OCI-LY7 (cell line): ENCODE measurements around the gene PDLIM1.

Experiments used
- EZH2phosphoT487 ChIP-seq: fragments of 200-600 bp; sonication (generic); IDR thresholded peaks from 2 replicates; pipeline ENCODE4 v1.6.1; 2018; ENCODE audit warnings: low read depth, borderline replicate concordance, mild to moderate bottlenecking, mixed run types, antibody characterized with exemption, low read length, moderate library complexity, mixed read lengths
- TF ChIP-seq, protein P1 (sequence below): fragments of 200-600 bp; sonication (generic); conservative IDR thresholded peaks from 2 replicates; pipeline ENCODE4 v1.5.1; 2014; ENCODE audit warnings: mild to moderate bottlenecking, antibody characterized with exemption, low read length, moderate library complexity, mixed read lengths

- TF ChIP-seq, protein P1, sequence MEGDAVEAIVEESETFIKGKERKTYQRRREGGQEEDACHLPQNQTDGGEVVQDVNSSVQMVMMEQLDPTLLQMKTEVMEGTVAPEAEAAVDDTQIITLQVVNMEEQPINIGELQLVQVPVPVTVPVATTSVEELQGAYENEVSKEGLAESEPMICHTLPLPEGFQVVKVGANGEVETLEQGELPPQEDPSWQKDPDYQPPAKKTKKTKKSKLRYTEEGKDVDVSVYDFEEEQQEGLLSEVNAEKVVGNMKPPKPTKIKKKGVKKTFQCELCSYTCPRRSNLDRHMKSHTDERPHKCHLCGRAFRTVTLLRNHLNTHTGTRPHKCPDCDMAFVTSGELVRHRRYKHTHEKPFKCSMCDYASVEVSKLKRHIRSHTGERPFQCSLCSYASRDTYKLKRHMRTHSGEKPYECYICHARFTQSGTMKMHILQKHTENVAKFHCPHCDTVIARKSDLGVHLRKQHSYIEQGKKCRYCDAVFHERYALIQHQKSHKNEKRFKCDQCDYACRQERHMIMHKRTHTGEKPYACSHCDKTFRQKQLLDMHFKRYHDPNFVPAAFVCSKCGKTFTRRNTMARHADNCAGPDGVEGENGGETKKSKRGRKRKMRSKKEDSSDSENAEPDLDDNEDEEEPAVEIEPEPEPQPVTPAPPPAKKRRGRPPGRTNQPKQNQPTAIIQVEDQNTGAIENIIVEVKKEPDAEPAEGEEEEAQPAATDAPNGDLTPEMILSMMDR: no peak
- no peak for TF ChIP-seq EZH2phosphoT487
Measured at GRCh38 chr10:95273393-95274312, 17.1 kb downstream of the PDLIM1 start.
